Ovary (tissue), 3 donors: ENCODE data around the gene ALDH7A1.

Source experiments
- CTCF ChIP-seq, 3 donors: fragments of 450-650 bp in 2 of 3; fragments of 200-600 bp in 1 of 3; IDR thresholded peaks; one replicate each; pipeline versions ENCODE4 v1.5.1 to v1.8.0; 2016 to 2022; ENCODE audit warnings: antibody characterized with exemption in 3 of 3, mild to moderate bottlenecking in 1 of 3
- EP300 ChIP-seq: sonication (generic); formaldehyde crosslinking; IDR thresholded peaks from one replicate; pipeline ENCODE4 v1.6.1; 2017; ENCODE audit warnings: antibody characterized with exemption
- donor health status: DM: no; HTN: no; CAD: no.

DNA sequence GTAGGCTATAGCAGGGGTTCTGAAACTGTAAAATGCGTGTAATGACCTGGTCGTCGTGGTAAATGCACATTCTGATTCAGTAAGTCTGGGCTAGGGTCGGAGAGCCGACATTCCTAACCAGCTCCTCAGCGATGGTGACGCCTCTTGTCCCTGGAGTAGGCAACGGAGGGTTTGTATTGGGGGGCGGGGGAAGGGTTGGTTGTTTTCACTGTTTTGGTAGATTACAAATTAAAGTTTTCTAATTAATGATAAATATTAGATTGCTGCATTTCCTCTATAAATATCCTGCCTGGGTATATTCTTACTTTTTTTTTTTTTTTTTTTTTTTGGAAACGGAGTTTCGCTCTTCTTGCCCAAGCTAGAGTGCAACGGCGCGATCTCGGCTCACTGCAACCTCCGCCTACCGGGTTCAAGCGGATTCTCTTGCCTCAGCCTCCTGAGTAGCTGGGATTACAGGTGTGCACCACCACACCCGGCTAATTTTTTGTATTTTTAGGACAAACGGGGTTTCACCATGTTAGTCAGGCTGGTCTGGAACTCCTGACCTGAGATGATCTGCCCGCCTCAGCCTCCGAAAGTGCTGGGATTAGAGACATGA, 566 bp upstream of the ALDH7A1 start:
- TF ChIP-seq CTCF (IDR thresholded peaks at IDR 0.05) (no peak), EP300 (no peak)
